Right renal pelvis (tissue), 4 donors: ENCODE results near the gene SPACA7. TPM values are rescaled to one million over a fixed set of nuclear protein-coding genes. Genes with fewer than 3 reads are reported as not detected.
A peak's percentile ranks its signal among the peaks of the same experiment; 100 is the strongest.

Experiments used
- DNase-seq, 4 donors: peaks; one replicate each; pipeline ENCODE4 v3.0.0-alpha.2; 2013; ENCODE audit warnings: low read depth in 4 of 4, low spot score in 3 of 4, missing footprints in 1 of 4
- polyA plus RNA-seq, 4 donors: library from polyadenylated mRNA; unstranded; fragments of 120-200 nt; gene quantifications; one replicate each; pipeline ENCODE4 v1.2.1, GENCODE V29; 2013; ENCODE audit not compliant: insufficient read length in 4 of 4

The SPACA7 gene
- polyA plus RNA-seq, 4 donors, result not detected

- DNase-seq, result no peak
Observed at GRCh38 chr13:112446347-112446861, 70.2 kb downstream of the SPACA7 start.

DNA sequence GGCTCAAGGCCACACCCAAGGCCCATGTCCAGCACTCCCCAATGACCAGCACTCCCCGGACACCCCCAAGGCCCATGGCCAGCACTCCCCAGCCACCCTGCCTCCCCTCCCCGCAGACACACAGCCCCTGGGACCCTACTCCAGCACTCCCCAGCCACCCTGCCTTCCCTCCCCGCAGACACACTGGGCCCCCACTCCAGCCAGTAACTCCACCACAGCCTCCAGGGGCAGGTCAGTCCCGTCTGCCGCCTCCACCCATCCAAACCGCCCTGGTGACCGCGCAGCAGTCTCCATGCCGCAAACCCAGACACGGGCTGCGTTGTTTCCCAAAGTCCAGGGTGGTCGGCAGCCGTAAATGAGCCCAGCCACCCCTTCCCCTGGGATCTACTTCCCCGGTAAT, 70.7 kb downstream of the SPACA7 start:
- DNase-seq, result no peak

- DNase-seq, result no peak
Observed at GRCh38 chr13:112447306-112447705, 71.2 kb downstream of the SPACA7 start.

DNA sequence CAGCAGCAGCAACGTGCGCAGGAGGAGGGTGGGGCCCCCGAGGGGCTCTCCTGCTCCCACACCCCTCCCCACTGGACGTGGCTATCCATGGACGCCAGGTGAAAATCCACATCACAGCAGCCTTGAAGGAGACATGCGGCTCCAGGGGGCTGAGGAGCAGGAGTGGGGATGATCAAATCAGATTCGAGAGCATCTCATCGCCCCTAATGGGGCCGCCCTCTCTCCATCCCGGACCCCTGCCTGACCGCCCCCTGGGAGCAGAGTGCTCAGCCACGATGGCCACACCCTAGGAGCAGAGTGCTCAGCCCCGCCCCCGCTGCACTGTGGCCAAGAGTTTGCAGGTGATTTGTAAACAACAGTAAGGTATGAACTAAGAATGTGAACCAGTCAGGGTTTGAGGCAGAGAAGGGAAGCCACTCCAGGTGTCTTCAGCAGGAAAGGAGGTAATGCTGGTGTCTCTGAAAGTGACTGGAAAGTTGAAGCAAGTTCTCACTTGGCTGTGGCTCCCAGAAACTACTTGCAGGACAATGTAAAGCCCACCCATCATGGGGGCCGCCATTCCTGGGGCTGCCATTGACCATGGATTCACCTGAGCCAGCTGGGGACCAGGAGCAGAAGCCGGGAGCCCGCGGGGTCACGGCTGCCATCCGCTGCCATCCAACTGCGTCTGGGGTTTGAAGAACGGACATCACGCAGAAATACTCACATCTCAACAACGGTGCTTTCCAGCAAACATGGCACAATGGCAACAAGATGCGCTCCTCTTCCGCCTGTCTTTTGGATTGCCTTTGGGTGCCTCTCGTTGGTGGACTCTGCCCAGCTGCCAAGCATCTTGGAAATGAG, 71.8 kb downstream of the SPACA7 start:
- no peak for DNase-seq

DNA sequence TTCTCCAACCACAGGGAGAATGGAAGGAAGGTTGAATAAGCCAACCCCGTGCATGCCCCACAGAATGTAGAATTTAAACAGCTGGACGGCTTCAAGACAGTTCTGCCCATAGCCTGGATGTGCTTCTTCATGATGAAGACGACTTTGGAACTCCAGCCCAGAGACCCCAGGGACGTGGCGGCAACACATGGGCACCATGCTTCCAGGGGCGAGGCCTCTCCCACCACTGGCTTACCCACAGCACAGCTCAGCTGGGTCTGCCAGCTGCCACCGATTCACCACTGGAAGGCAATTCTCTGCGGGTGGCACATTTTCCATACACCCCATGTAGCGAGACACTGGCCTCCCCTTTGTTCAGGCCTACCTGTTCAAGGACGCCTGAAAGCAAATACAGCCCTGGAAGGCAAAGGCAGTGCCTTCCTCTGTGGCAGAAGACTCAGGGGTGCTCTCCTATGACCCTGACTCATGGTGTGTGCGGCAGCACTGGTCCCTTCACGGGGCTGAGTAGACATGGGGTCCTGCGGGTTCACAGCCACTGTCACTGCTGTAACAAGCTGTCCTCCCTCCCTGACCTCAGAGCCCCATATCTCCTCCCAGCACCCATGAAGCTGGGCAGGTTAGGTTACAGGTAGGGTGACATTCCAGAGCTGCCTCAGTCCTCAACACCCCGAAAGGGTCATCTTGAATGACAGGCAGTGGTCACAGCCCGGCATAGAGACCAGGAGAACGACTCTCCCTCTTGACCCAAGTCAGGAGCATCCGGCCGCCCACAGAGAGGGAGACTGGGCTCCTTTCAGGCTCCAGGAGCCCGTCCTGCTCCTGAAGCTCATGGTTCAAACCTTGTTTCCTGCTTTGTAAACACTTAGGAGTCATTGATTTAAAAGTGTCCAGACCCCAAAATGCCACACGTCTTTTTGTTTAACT, 72.7 kb downstream of the SPACA7 start:
- DNase-seq, result no peak

GRCh38 chr13:112449545-112449930, 73.4 kb downstream of the SPACA7 start:
- DNase-seq, result no peak

GRCh38 chr13:112450118-112450903, 74.2 kb downstream of the SPACA7 start:
- DNase-seq, result no peak

- peak in 1 of 4 donors; percentile 12 for DNase-seq
Observed at GRCh38 chr13:112450904-112451240, 74.7 kb downstream of the SPACA7 start.

- no peak for DNase-seq
Observed at GRCh38 chr13:112451512-112452379, 75.6 kb downstream of the SPACA7 start.

GRCh38 chr13:112452380-112453206, 76.4 kb downstream of the SPACA7 start:
- no peak for DNase-seq

DNA sequence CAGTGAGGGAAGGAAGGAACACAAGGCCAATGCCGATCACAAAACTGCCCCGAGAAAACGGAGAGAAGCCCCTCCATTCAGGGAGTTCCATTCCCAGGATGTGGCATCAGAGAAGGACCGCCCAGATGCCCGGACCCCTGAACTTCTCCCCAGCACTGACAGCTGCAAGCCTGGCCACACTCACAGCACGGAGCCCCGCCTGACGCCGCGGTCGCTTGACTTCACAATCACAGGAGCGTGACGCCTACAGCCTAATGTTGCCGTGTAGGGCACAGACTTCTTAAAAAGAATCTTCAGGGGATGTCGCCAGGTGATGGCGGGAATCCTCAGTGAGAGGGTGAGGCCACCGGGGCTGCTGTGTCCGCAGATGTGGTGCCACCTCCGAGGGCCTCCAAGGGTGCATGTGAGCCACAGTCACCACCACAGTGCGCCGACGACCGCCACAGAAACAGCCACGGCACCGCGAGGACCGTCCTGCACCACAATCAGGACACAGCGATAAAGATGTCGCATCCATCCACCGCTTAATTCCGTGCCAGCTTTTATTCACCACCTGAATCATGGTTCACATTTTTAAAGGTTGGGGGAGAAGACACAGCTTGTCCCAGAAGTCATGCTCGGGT, 77.2 kb downstream of the SPACA7 start:
- DNase-seq, result no peak

DNA sequence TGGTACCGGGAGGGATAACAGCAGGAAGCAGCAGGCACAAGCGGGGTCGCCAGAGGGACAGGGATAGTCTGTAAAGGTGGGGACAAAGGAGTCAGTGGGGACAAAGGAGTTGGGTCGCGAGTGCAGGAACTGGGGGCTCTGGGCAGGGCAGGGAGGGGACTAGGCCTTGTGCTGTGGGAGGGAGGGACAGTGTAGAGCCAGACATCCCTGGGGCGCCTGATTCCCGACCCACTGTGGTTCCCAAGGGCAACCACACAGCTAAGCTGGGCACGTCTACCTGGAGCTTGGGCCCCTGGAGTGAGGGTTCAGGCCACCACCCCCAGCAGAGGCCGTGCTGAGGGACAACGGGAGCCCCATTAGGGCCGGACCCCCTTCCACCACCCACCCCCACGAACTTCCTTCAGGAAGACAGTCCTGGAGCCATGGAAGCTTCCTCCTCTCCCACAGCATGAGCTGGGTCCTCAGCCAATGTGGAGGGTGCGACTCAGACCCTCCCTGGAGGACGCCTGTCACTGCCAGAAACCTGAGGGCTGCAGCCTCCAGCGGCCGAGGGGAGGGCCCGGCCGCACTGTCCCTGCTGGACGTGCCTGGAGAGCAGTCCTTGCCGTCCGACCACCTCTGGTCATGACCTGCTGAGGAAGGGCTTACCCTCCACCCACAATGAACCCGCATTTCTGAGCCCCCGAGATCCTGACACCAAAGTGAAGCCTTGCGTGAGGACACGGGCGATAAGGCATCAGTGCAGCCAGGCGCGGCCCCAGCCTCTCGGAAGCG, 77.9 kb downstream of the SPACA7 start:
- no peak for DNase-seq

DNA sequence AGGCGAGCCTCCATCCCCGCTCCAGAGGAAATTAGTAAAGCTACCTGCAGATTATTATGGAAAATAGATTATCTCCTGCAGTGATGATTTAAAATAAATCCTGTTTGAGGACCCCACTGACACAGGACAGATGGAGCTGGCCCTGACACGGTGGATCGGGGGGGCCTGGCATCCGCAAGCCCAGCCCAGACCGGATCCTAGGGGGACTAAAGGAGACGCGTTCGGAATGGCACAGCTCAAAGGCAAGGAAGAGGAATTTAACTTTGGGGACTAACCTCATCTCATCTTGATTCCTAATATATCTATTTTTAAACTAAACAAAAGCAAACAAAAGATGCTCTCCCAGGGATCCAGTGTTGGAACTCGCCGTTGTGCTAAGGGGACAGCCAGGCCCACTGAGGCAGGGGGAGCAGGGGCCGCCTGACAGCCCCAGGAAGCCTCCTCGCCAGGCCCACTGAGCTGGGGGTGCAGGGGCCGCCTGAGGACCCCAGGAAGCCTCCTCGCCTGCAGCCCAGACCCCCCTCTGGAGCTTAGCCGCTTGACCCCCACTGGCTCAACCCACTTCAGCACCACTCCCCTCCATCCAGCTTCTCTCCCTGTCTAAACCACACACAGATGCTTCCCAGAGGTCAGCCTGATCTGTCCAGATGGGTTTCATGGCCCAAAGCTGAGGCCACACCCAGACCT, 78.6 kb downstream of the SPACA7 start:
- no peak for DNase-seq

GRCh38 chr13:112455476-112456059, 79.4 kb downstream of the SPACA7 start:
- no peak for DNase-seq

DNA sequence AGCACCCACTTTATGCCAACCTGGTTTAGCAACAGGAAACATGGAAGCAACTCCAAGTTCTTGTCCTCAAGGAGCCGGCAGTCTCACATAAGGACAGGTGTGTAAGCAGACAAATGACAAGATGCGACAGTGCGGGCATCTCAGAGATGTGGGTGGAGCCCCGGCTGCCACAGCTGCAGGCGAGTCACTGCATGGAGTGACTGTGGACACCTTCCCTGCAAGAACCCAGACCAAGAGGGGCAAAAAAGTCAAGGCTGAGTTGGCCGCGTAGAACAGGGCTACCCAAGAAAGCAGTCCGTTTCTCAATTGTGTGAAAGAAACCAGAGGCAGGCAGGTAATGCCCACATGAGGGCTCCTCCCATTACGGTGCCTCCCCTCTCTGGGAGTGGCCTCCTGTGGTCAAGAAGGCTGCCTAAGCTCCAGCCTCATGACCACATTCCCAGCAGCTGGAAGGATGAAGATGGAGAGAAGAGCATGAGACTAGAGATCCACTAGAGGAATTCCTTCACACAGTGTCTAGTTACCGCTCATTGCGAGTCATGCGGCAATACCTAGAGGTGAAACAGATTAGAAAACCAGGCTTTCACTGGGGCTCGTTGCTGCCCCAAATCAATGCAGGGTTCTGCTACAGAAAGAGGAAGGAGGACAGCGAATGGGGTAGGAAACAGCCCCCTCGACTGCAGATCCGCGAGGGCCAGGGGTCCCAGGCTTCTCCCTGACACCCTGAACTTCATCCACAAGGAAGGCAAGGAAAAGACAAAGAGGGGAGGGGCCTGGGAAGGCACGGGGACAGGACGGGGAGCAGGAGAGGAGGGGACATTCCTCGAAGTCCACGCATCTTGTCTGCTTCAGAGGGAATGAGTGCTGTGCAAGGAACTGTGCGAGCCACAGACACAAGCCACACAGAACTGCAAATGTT, 80.2 kb downstream of the SPACA7 start:
- no peak for DNase-seq

DNA sequence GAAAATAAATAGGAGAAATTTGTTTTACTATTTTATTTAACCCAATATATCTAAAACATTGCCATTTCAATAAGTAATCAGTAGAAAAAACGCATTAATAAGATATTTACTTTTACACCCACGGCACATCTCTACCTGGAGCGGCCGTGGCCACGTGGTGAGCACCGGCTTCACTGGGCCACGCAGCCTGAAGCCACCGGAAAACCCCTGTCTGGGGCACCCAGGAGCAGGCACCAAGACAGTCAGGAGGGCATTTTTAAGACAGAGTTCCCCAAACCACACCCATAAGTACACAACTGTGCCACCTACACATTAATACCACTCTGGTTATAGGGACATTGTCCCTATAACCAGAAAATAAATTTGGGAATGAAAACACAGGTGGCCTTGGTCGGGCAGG, 80.9 kb downstream of the SPACA7 start:
- DNase-seq, result no peak
